WERI-Rb-1 (cell line): Measurements from ENCODE around the gene ABHD6.

Experiments
- DNase-seq: peaks from one replicate; pipeline ENCODE4 v3.0.0-alpha.2; 2020
- H3K27ac ChIP-seq: fragments of 250-450 bp; sonication (Bioruptor Pico); 2 replicates; pipeline ENCODE4 v1.5.1; 2020; ENCODE audit warnings: mild to moderate bottlenecking, moderate library complexity
- H3K27me3 ChIP-seq: fragments of 250-450 bp; sonication (Bioruptor Pico); 2 replicates; pipeline ENCODE4 v1.5.1; 2021; ENCODE audit warnings: mild to moderate bottlenecking, low read depth, moderate library complexity; ENCODE audit not compliant: insufficient read depth, severe bottlenecking
- H3K36me3 ChIP-seq: fragments of 250-450 bp; sonication (Bioruptor Pico); 2 replicates; pipeline ENCODE4 v1.5.1; 2020; ENCODE audit warnings: mild to moderate bottlenecking, moderate library complexity
- H3K4me3 ChIP-seq: 2 replicates; pipeline ENCODE4 v1.5.1; 2011; ENCODE audit warnings: low read depth, mild to moderate bottlenecking, control low read depth, low read length
- H3K9me3 ChIP-seq: fragments of 250-450 bp; sonication (Bioruptor Pico); 2 replicates; pipeline ENCODE4 v1.5.1; 2021; ENCODE audit warnings: mild to moderate bottlenecking, moderate library complexity; ENCODE audit not compliant: severe bottlenecking
- CTCF ChIP-seq: IDR thresholded peaks from 2 replicates; pipeline ENCODE4 v1.5.1; 2011; ENCODE audit warnings: low read depth, mild to moderate bottlenecking, control low read depth, inconsistent platforms, low read length

ABHD6 gene

GRCh38 chr3:58299075-58299474 is 61.5 kb downstream of the ABHD6 start:
- Histone ChIP-seq H3K27ac (no peak overlapping the region), H3K4me3 (no peak overlapping the region), H3K9me3 (no peaks in the 10 kb centered on the region), H3K36me3 (no peaks in the 10 kb centered on the region), H3K27me3 (no peaks in the 10 kb centered on the region)
- no peak for TF ChIP-seq CTCF
- DNase-seq: no peak

- no peak for DNase-seq
- Histone ChIP-seq H3K4me3 (no peak overlapping the region), H3K27ac (no peak overlapping the region), H3K36me3 (no peaks in the 10 kb centered on the region), H3K9me3 (no peaks in the 10 kb centered on the region), H3K27me3 (no peaks in the 10 kb centered on the region)
- TF ChIP-seq CTCF: 0 out of 2 replicates have a peak, but pooled peaks have one; percentile 20
Measured at GRCh38 chr3:58299839-58300516, 62.4 kb downstream of the ABHD6 start.

- Histone ChIP-seq H3K9me3 (no peaks in the 10 kb centered on the region), H3K27me3 (no peaks in the 10 kb centered on the region), H3K36me3 (peaks cover 36% of the 10 kb centered on the region), H3K27ac (peak within 1 kb of the TSS; percentile 97), H3K4me3 (peak within 1 kb of the TSS; percentile 79)
- peak; percentile 97 for DNase-seq
- TF ChIP-seq CTCF: peak; percentile 93
Measured at GRCh38 chr3:58305882-58306711, 68.5 kb downstream of the ABHD6 start, which contains the start of the genes HTD2 and RPP14. TSS of gene HTD2 (plus strand) at chr3:58306520. CDS start at chr3:58317614, 11,094 bp downstream. TSS of gene RPP14 (plus strand) at chr3:58306245. CDS start at chr3:58310330, 4,085 bp downstream.

GRCh38 chr3:58307639-58308215 is 70.1 kb downstream of the ABHD6 start:
- DNase-seq: peak; percentile 37
- Histone ChIP-seq H3K4me3 (peak overlapping the region; percentile 79), H3K27me3 (no peaks in the 10 kb centered on the region), H3K36me3 (peaks cover 50% of the 10 kb centered on the region), H3K27ac (no peak overlapping the region), H3K9me3 (no peaks in the 10 kb centered on the region)
- TF ChIP-seq CTCF: peak; percentile 17; the same call in 1 of the 2 replicates

GRCh38 chr3:58308728-58309127 is 71.1 kb downstream of the ABHD6 start:
- no peak overlapping the region for H3K4me3 ChIP-seq
- no peaks in the 10 kb centered on the region for H3K27me3 ChIP-seq
- no peak for TF ChIP-seq CTCF
- no peak for DNase-seq
- H3K27ac ChIP-seq: no peak overlapping the region
- H3K9me3 ChIP-seq: no peaks in the 10 kb centered on the region
- peaks cover 60% of the 10 kb centered on the region for H3K36me3 ChIP-seq
